ENCODE data around the gene CIITA.

DNA sequence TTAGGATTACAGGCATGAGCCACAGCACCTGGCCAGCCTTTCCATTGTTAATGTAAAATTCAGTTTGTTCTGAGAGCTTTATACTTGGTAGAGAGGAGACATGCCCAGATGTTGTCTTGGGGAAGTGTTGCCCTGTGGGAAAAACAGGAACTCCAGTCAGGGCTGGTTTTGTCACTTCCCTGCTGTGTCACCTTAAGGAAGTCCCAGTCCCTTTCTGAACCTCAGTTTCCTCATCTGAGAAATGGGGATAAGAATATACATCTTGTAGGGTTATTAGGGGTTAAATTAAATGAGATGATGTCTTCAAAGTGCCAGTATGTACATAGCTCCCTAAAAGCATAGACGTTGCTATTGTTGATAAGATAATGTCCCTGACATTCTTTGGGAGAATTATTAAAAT, 92.6 kb downstream of the CIITA start:
- TF ChIP-seq, protein P1, sequence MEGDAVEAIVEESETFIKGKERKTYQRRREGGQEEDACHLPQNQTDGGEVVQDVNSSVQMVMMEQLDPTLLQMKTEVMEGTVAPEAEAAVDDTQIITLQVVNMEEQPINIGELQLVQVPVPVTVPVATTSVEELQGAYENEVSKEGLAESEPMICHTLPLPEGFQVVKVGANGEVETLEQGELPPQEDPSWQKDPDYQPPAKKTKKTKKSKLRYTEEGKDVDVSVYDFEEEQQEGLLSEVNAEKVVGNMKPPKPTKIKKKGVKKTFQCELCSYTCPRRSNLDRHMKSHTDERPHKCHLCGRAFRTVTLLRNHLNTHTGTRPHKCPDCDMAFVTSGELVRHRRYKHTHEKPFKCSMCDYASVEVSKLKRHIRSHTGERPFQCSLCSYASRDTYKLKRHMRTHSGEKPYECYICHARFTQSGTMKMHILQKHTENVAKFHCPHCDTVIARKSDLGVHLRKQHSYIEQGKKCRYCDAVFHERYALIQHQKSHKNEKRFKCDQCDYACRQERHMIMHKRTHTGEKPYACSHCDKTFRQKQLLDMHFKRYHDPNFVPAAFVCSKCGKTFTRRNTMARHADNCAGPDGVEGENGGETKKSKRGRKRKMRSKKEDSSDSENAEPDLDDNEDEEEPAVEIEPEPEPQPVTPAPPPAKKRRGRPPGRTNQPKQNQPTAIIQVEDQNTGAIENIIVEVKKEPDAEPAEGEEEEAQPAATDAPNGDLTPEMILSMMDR (IDR thresholded peaks at IDR 0.05), result no peak
- no peak for TF ChIP-seq POLR2A (IDR thresholded peaks at IDR 0.05)
